HEK293 (cell line): ENCODE data around the gene NEK10.

Source experiments
- CTCF ChIA-PET: fragments of 350-600 bp; formaldehyde crosslinking; extraction: SDS; loops from one replicate; lab custom pipeline; 2021; ENCODE audit warnings: antibody characterized with exemption; lab: Yijun Ruan, JAX
- POLR2A ChIA-PET: fragments of 300-600 bp; formaldehyde crosslinking; extraction: SDS; loops from one replicate; lab custom pipeline; 2020; ENCODE audit warnings: antibody characterized with exemption, inconsistent platforms; lab: Yijun Ruan, JAX
- H3K27ac ChIP-seq: fragments of 200-500 bp; sonication (Bioruptor generic); 2 replicates; pipeline ENCODE4 v1.5.1; 2014; ENCODE audit warnings: low read depth, low read length, control low read depth, inconsistent platforms; ENCODE audit errors: extremely low read depth
- H3K36me3 ChIP-seq, 2 experiments: fragments of 200-500 bp in 1 of 2; sonication (Bioruptor generic) in 1 of 2; 1 replicate in 1 of 2; 2 replicates in 1 of 2; pipeline ENCODE4 v1.5.1; 2014 to 2017; ENCODE audit warnings: inconsistent platforms in 2 of 2, low read length in 2 of 2; ENCODE audit not compliant: control insufficient read depth in 2 of 2, insufficient read depth in 1 of 2
- H3K4me1 ChIP-seq: fragments of 200-500 bp; sonication (Bioruptor generic); 2 replicates; pipeline ENCODE4 v1.5.1; 2014; ENCODE audit warnings: mild to moderate bottlenecking, low read length, inconsistent platforms; ENCODE audit not compliant: control insufficient read depth, insufficient read depth
- H3K4me3 ChIP-seq: 2 replicates; pipeline ENCODE4 v1.5.1; 2011; ENCODE audit warnings: low read depth, mild to moderate bottlenecking, control low read depth, low read length, moderate library complexity
- H3K9me3 ChIP-seq: fragments of 200-500 bp; sonication (Bioruptor generic); 2 replicates; pipeline ENCODE4 v1.5.1; 2014; ENCODE audit warnings: low read depth, low read length, inconsistent platforms; ENCODE audit not compliant: control insufficient read depth, insufficient read depth
- BCL11B ChIP-seq: fragments of 450-650 bp; formaldehyde crosslinking; IDR thresholded peaks from 2 replicates; pipeline ENCODE4 v1.5.1; 2016; ENCODE audit warnings: low read depth, missing biosample characterization, missing genetic modification characterization
- GLIS1 ChIP-seq: fragments of 450-650 bp; formaldehyde crosslinking; IDR thresholded peaks from 2 replicates; pipeline ENCODE4 v1.5.1; 2016; ENCODE audit warnings: missing biosample characterization, missing genetic modification characterization
- RBAK ChIP-seq: fragments of 450-650 bp; formaldehyde crosslinking; IDR thresholded peaks from 2 replicates; pipeline ENCODE4 v1.5.1; 2016; ENCODE audit warnings: missing biosample characterization, missing genetic modification characterization
- SCRT1 ChIP-seq: fragments of 450-650 bp; formaldehyde crosslinking; IDR thresholded peaks from 2 replicates; pipeline ENCODE4 v1.5.1; 2016; ENCODE audit warnings: missing biosample characterization, missing genetic modification characterization, borderline replicate concordance
- SP7 ChIP-seq: fragments of 450-650 bp; formaldehyde crosslinking; IDR thresholded peaks from 2 replicates; pipeline ENCODE4 v1.5.1; 2016; ENCODE audit warnings: missing biosample characterization, missing genetic modification characterization
- TRIM28 ChIP-seq: IDR thresholded peaks from 2 replicates; pipeline ENCODE4 v1.6.1; 2011; ENCODE audit warnings: low read length, control low read depth, borderline replicate concordance
- ZBTB11 ChIP-seq: fragments of 450-650 bp; formaldehyde crosslinking; conservative IDR thresholded peaks from 2 replicates; pipeline ENCODE4 v1.5.1; 2016; ENCODE audit warnings: low read depth, missing biosample characterization, missing genetic modification characterization
- ZNF112 ChIP-seq: fragments of 450-650 bp; formaldehyde crosslinking; IDR thresholded peaks from 2 replicates; pipeline ENCODE4 v1.5.0; 2017; ENCODE audit warnings: missing biosample characterization, missing genetic modification characterization
- ZNF248 ChIP-seq: fragments of 450-650 bp; formaldehyde crosslinking; IDR thresholded peaks from 2 replicates; pipeline ENCODE4 v1.5.1; 2017; ENCODE audit warnings: missing biosample characterization, missing genetic modification characterization
- ZNF473 ChIP-seq: fragments of 450-650 bp; formaldehyde crosslinking; IDR thresholded peaks from 2 replicates; pipeline ENCODE4 v1.5.1; 2017; ENCODE audit warnings: missing biosample characterization, missing genetic modification characterization
- ZNF48 ChIP-seq: fragments of 450-650 bp; formaldehyde crosslinking; IDR thresholded peaks from 2 replicates; pipeline ENCODE4 v1.5.1; 2016; ENCODE audit warnings: missing biosample characterization, missing genetic modification characterization
- ZNF514 ChIP-seq: fragments of 450-650 bp; formaldehyde crosslinking; IDR thresholded peaks from 2 replicates; pipeline ENCODE4 v1.5.1; 2016; ENCODE audit warnings: missing biosample characterization, missing genetic modification characterization
- ZNF530 ChIP-seq: fragments of 450-650 bp; formaldehyde crosslinking; IDR thresholded peaks from 2 replicates; pipeline ENCODE4 v1.5.1; 2016; ENCODE audit warnings: low read depth, missing biosample characterization, missing genetic modification characterization
- ZNF600 ChIP-seq: fragments of 450-650 bp; formaldehyde crosslinking; IDR thresholded peaks from 2 replicates; pipeline ENCODE4 v1.5.1; 2016; ENCODE audit warnings: missing biosample characterization, missing genetic modification characterization
- ZNF707 ChIP-seq: fragments of 450-650 bp; formaldehyde crosslinking; IDR thresholded peaks from 2 replicates; pipeline ENCODE4 v1.5.1; 2016; ENCODE audit warnings: missing biosample characterization, missing genetic modification characterization
- ZNF76 ChIP-seq: fragments of 450-650 bp; formaldehyde crosslinking; IDR thresholded peaks from 2 replicates; pipeline ENCODE4; 2016; ENCODE audit warnings: low read depth, missing biosample characterization, missing genetic modification characterization, borderline replicate concordance
- ZNF785 ChIP-seq: fragments of 450-650 bp; formaldehyde crosslinking; IDR thresholded peaks from 2 replicates; pipeline ENCODE4 v1.5.1; 2016; ENCODE audit warnings: missing biosample characterization, missing genetic modification characterization
- TF ChIP-seq, protein P1 (sequence below): fragments of 450-650 bp; formaldehyde crosslinking; IDR thresholded peaks from 2 replicates; pipeline ENCODE4; 2016; ENCODE audit warnings: missing biosample characterization, missing genetic modification characterization
- TF ChIP-seq, protein P2 (sequence below): fragments of 450-650 bp; formaldehyde crosslinking; IDR thresholded peaks from 2 replicates; pipeline ENCODE4 v1.5.0; 2017; ENCODE audit warnings: missing biosample characterization, missing genetic modification characterization, borderline replicate concordance
- TF ChIP-seq, protein P3 (sequence below): fragments of 450-650 bp; formaldehyde crosslinking; IDR thresholded peaks from 2 replicates; pipeline ENCODE4 v1.5.1; 2016; ENCODE audit warnings: missing biosample characterization, missing genetic modification characterization, borderline replicate concordance

Gene NEK10

GRCh38 chr3:27324686-27325085, 44.5 kb downstream of the NEK10 start:
- Histone ChIP-seq H3K9me3 (no peaks in the 10 kb centered on the region), H3K4me3 (no peak overlapping the region), H3K36me3 (no peaks in the 10 kb centered on the region), H3K4me1 (no peaks in the 10 kb centered on the region), H3K27ac (no peak overlapping the region)
- POLR2A ChIA-PET, result no interaction called here
- CTCF ChIA-PET, result no interaction called here
- no peak for TF ChIP-seq TRIM28
- TF ChIP-seq ZNF707, result no peak
- no peak for TF ChIP-seq ZNF473 (tag by site-specific recombination)
- no peak for TF ChIP-seq ZNF514
- TF ChIP-seq ZBTB11 (tag by site-specific recombination), result no peak
- TF ChIP-seq SP7 (tag by site-specific recombination), result no peak
- TF ChIP-seq, protein P1, sequence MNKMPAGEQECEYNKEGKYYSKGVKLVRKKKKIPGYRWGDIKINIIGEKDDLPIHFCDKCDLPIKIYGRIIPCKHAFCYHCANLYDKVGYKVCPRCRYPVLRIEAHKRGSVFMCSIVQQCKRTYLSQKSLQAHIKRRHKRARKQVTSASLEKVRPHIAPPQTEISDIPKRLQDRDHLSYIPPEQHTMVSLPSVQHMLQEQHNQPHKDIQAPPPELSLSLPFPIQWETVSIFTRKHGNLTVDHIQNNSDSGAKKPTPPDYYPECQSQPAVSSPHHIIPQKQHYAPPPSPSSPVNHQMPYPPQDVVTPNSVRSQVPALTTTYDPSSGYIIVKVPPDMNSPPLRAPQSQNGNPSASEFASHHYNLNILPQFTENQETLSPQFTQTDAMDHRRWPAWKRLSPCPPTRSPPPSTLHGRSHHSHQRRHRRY (tag by site-specific recombination), result no peak
- TF ChIP-seq ZNF248 (tag by site-specific recombination), result no peak
- no peak for TF ChIP-seq RBAK (tag by site-specific recombination)
- no peak for TF ChIP-seq ZNF48 (tag by site-specific recombination)
- no peak for TF ChIP-seq GLIS1 (tag by site-specific recombination)
- TF ChIP-seq SCRT1 (tag by site-specific recombination), result no peak
- TF ChIP-seq ZNF530 (tag by site-specific recombination), result no peak
- TF ChIP-seq, protein P2, sequence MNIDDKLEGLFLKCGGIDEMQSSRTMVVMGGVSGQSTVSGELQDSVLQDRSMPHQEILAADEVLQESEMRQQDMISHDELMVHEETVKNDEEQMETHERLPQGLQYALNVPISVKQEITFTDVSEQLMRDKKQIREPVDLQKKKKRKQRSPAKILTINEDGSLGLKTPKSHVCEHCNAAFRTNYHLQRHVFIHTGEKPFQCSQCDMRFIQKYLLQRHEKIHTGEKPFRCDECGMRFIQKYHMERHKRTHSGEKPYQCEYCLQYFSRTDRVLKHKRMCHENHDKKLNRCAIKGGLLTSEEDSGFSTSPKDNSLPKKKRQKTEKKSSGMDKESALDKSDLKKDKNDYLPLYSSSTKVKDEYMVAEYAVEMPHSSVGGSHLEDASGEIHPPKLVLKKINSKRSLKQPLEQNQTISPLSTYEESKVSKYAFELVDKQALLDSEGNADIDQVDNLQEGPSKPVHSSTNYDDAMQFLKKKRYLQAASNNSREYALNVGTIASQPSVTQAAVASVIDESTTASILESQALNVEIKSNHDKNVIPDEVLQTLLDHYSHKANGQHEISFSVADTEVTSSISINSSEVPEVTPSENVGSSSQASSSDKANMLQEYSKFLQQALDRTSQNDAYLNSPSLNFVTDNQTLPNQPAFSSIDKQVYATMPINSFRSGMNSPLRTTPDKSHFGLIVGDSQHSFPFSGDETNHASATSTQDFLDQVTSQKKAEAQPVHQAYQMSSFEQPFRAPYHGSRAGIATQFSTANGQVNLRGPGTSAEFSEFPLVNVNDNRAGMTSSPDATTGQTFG, result no peak
- TF ChIP-seq ZNF76 (tag by site-specific recombination), result no peak
- no peak for TF ChIP-seq ZNF785
- TF ChIP-seq ZNF600 (tag by site-specific recombination), result no peak
- TF ChIP-seq BCL11B (tag by site-specific recombination), result no peak
- TF ChIP-seq, protein P3, sequence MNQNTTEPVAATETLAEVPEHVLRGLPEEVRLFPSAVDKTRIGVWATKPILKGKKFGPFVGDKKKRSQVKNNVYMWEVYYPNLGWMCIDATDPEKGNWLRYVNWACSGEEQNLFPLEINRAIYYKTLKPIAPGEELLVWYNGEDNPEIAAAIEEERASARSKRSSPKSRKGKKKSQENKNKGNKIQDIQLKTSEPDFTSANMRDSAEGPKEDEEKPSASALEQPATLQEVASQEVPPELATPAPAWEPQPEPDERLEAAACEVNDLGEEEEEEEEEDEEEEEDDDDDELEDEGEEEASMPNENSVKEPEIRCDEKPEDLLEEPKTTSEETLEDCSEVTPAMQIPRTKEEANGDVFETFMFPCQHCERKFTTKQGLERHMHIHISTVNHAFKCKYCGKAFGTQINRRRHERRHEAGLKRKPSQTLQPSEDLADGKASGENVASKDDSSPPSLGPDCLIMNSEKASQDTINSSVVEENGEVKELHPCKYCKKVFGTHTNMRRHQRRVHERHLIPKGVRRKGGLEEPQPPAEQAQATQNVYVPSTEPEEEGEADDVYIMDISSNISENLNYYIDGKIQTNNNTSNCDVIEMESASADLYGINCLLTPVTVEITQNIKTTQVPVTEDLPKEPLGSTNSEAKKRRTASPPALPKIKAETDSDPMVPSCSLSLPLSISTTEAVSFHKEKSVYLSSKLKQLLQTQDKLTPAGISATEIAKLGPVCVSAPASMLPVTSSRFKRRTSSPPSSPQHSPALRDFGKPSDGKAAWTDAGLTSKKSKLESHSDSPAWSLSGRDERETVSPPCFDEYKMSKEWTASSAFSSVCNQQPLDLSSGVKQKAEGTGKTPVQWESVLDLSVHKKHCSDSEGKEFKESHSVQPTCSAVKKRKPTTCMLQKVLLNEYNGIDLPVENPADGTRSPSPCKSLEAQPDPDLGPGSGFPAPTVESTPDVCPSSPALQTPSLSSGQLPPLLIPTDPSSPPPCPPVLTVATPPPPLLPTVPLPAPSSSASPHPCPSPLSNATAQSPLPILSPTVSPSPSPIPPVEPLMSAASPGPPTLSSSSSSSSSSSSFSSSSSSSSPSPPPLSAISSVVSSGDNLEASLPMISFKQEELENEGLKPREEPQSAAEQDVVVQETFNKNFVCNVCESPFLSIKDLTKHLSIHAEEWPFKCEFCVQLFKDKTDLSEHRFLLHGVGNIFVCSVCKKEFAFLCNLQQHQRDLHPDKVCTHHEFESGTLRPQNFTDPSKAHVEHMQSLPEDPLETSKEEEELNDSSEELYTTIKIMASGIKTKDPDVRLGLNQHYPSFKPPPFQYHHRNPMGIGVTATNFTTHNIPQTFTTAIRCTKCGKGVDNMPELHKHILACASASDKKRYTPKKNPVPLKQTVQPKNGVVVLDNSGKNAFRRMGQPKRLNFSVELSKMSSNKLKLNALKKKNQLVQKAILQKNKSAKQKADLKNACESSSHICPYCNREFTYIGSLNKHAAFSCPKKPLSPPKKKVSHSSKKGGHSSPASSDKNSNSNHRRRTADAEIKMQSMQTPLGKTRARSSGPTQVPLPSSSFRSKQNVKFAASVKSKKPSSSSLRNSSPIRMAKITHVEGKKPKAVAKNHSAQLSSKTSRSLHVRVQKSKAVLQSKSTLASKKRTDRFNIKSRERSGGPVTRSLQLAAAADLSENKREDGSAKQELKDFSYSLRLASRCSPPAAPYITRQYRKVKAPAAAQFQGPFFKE (tag by site-specific recombination), result no peak
- no peak for TF ChIP-seq ZNF112
